Measurements from ENCODE around the gene NDUFB2. TPM values are rescaled to one million over a fixed set of nuclear protein-coding genes. Genes with fewer than 3 reads are reported as not detected.
A peak's percentile ranks its signal among the peaks of the same experiment; 100 is the strongest.
"Not testable (repeated sequence)": the region's sequence is repeated elsewhere in the genome, so short reads cannot be mapped to it uniquely, and the experiment has no call there.

Gene NDUFB2
- total and polyA plus RNA-seq, 4 experiments from 2014 or later, result 94.4 to 639 (median 254) TPM

- POLR2A ChIA-PET (ENCODE audit: partially characterized antibody); H3K4me1 ChIP-seq (ENCODE audit: insufficient read depth, low read length): not testable (repeated sequence)
These were observed 33.6 kb upstream of the NDUFB2 start for GRCh38 chr7:140662938-140663337.

GRCh38 chr7:140667476-140667875 lies 29.0 kb upstream of the NDUFB2 start:
- H3K27ac ChIP-seq (ENCODE audit: low read depth, low read length), result no peak overlapping the region
- intact Hi-C loops (cut with micrococcal nuclease), result no loop called here
- POLR2A ChIA-PET (ENCODE audit: partially characterized antibody), result no interaction called here
- no peaks in the 10 kb centered on the region for H3K36me3 ChIP-seq (ENCODE audit: insufficient read depth, low read length)
- no peaks in the 10 kb centered on the region for H3K27me3 ChIP-seq (ENCODE audit: insufficient read depth, low read length)
- H3K4me3 ChIP-seq (ENCODE audit: low read length in 2 of 2), result no peak overlapping the region
- Mint-ChIP-seq H3K27ac (no peak overlapping the region), H3K4me1 (peaks cover 0 to 6% (median 3%) of the 10 kb centered on the region in 4 donors), H3K9me3 (no peaks in the 10 kb centered on the region), H3K27me3 (no peaks in the 10 kb centered on the region), H3K36me3 (no peaks in the 10 kb centered on the region), H3K4me3 (no peak overlapping the region)
- CTCF ChIA-PET (ENCODE audit: partially characterized antibody), result interaction anchor here (1.2 to 2.9 kb wide), 2 partner anchors 15 to 18 kb away, joined by 3 to 12 read pairs; no protein-coding TSS in a partner anchor
- no peak for DNase-seq
- no peaks in the 10 kb centered on the region for H3K9me3 ChIP-seq (ENCODE audit: control insufficient read depth in 1 of 2, low read length in 2 of 2)
- H3K4me1 ChIP-seq (ENCODE audit: insufficient read depth, low read length), result peaks cover 5% of the 10 kb centered on the region

More at GRCh38 chr7:140662938-140663337, 33.6 kb upstream of the NDUFB2 start:
- CTCF ChIA-PET (ENCODE audit: partially characterized antibody); H3K36me3 Mint-ChIP-seq; intact Hi-C loops (cut with micrococcal nuclease); H3K4me3 Mint-ChIP-seq; H3K9me3 Mint-ChIP-seq; H3K27me3 Mint-ChIP-seq; H3K36me3 ChIP-seq (ENCODE audit: insufficient read depth, low read length); H3K27me3 ChIP-seq (ENCODE audit: insufficient read depth, low read length); H3K4me1 Mint-ChIP-seq; H3K4me3 ChIP-seq (ENCODE audit: low read length in 2 of 2); H3K27ac Mint-ChIP-seq; H3K9me3 ChIP-seq (ENCODE audit: control insufficient read depth in 1 of 2, low read length in 2 of 2); DNase-seq; H3K27ac ChIP-seq (ENCODE audit: low read depth, low read length): not testable (repeated sequence)

- Mint-ChIP-seq H3K36me3 (no peaks in the 10 kb centered on the region), H3K27ac (peak overlapping the region in 1 of 7 donors; percentile 3), H3K4me1 (peaks cover 0 to 8% (median 3%) of the 10 kb centered on the region in 4 donors), H3K9me3 (no peaks in the 10 kb centered on the region), H3K4me3 (no peak overlapping the region), H3K27me3 (no peaks in the 10 kb centered on the region)
- intact Hi-C loops (cut with micrococcal nuclease), result no loop called here
- H3K4me1 ChIP-seq (ENCODE audit: insufficient read depth, low read length), result peaks cover 8% of the 10 kb centered on the region
- H3K27ac ChIP-seq (ENCODE audit: low read depth, low read length), result no peak overlapping the region
- ChIA-PET CTCF (ENCODE audit: partially characterized antibody) (interaction anchor here (2.9 kb wide), 1 partner anchor 16 kb away, joined by 12 read pairs; no protein-coding TSS in a partner anchor), POLR2A (ENCODE audit: partially characterized antibody) (no interaction called here)
- no peaks in the 10 kb centered on the region for H3K27me3 ChIP-seq (ENCODE audit: insufficient read depth, low read length)
- H3K36me3 ChIP-seq (ENCODE audit: insufficient read depth, low read length), result no peaks in the 10 kb centered on the region
- no peaks in the 10 kb centered on the region for H3K9me3 ChIP-seq (ENCODE audit: control insufficient read depth in 1 of 2, low read length in 2 of 2)
- no peak overlapping the region for H3K4me3 ChIP-seq (ENCODE audit: low read length in 2 of 2)
- DNase-seq, result no peak
These were observed 27.9 kb upstream of the NDUFB2 start for GRCh38 chr7:140668641-140669040.

- Mint-ChIP-seq H3K36me3 (no peaks in the 10 kb centered on the region), H3K27me3 (no peaks in the 10 kb centered on the region), H3K4me3 (no peak overlapping the region), H3K4me1 (peaks cover 3 to 15% (median 6%) of the 10 kb centered on the region in 4 donors), H3K9me3 (no peaks in the 10 kb centered on the region), H3K27ac (no peak overlapping the region)
- H3K4me1 ChIP-seq (ENCODE audit: insufficient read depth, low read length), result peaks cover 15% of the 10 kb centered on the region
- H3K9me3 ChIP-seq (ENCODE audit: control insufficient read depth in 1 of 2, low read length in 2 of 2), result no peaks in the 10 kb centered on the region
- DNase-seq, result no peak
- intact Hi-C loops (cut with micrococcal nuclease), result no loop called here
- H3K27ac ChIP-seq (ENCODE audit: low read depth, low read length), result no peak overlapping the region
- H3K4me3 ChIP-seq (ENCODE audit: low read length in 2 of 2), result no peak overlapping the region
- ChIA-PET CTCF (ENCODE audit: partially characterized antibody) (interaction anchor here (0.7 to 2.9 kb wide), 2 partner anchors 13 to 17 kb away, joined by 3 to 12 read pairs; no protein-coding TSS in a partner anchor), POLR2A (ENCODE audit: partially characterized antibody) (interaction anchor here (0.7 kb wide), 2 partner anchors 13 to 192 kb away, joined by 3 to 4 read pairs; no protein-coding TSS in a partner anchor)
- H3K27me3 ChIP-seq (ENCODE audit: insufficient read depth, low read length), result no peaks in the 10 kb centered on the region
- H3K36me3 ChIP-seq (ENCODE audit: insufficient read depth, low read length), result no peaks in the 10 kb centered on the region
These were observed 27.2 kb upstream of the NDUFB2 start for GRCh38 chr7:140669352-140669751.

- intact Hi-C loops (cut with micrococcal nuclease), result loop anchor here (10.0 kb wide), 1 partner anchor 1325 kb away; the partner anchor contains the start of gene FMC1
- H3K9me3 ChIP-seq (ENCODE audit: control insufficient read depth in 1 of 2, low read length in 2 of 2); H3K4me3 ChIP-seq (ENCODE audit: low read length in 2 of 2); H3K27ac ChIP-seq (ENCODE audit: low read depth, low read length); H3K27me3 Mint-ChIP-seq; H3K27me3 ChIP-seq (ENCODE audit: insufficient read depth, low read length); H3K9me3 Mint-ChIP-seq; H3K36me3 ChIP-seq (ENCODE audit: insufficient read depth, low read length); H3K36me3 Mint-ChIP-seq; DNase-seq: not testable (repeated sequence)
- peak overlapping the region in 1 of 7 donors; percentile 18 for H3K27ac Mint-ChIP-seq
- H3K4me1 ChIP-seq (ENCODE audit: insufficient read depth, low read length), result peaks cover 20% of the 10 kb centered on the region
- H3K4me3 Mint-ChIP-seq, result peak overlapping the region in 2 of 8 donors; percentile 17 to 47
- ChIA-PET CTCF (ENCODE audit: partially characterized antibody) (interaction anchor here (2.9 kb wide), 1 partner anchor 17 kb away, joined by 12 read pairs; no protein-coding TSS in a partner anchor), POLR2A (ENCODE audit: partially characterized antibody) (interaction anchor here (0.7 kb wide), 1 partner anchor 192 kb away, joined by 3 read pairs; no protein-coding TSS in a partner anchor)
- peaks cover 6 to 20% (median 11%) of the 10 kb centered on the region in 4 donors for H3K4me1 Mint-ChIP-seq
These were observed 26.6 kb upstream of the NDUFB2 start for GRCh38 chr7:140669862-140670261.

GRCh38 chr7:140670343-140670935 lies 26.1 kb upstream of the NDUFB2 start:
- Histone ChIP-seq H3K36me3 (ENCODE audit: insufficient read depth, low read length) (no peaks in the 10 kb centered on the region), H3K27ac (ENCODE audit: low read depth, low read length) (no peak overlapping the region), H3K27me3 (ENCODE audit: insufficient read depth, low read length) (no peaks in the 10 kb centered on the region), H3K9me3 (ENCODE audit: control insufficient read depth in 1 of 2, low read length in 2 of 2) (no peaks in the 10 kb centered on the region), H3K4me3 (ENCODE audit: low read length in 2 of 2) (no peak overlapping the region), H3K4me1 (ENCODE audit: insufficient read depth, low read length) (peaks cover 25% of the 10 kb centered on the region)
- CTCF ChIA-PET (ENCODE audit: partially characterized antibody), result interaction anchor here (2.9 kb wide), 1 partner anchor 18 kb away, joined by 12 read pairs; no protein-coding TSS in a partner anchor
- Mint-ChIP-seq H3K9me3 (no peaks in the 10 kb centered on the region), H3K4me1 (peaks cover 10 to 26% (median 15%) of the 10 kb centered on the region in 4 donors), H3K27me3 (no peaks in the 10 kb centered on the region), H3K36me3 (peaks cover 0 to 3% of the 10 kb centered on the region in 2 donors), H3K4me3 (peak overlapping the region in 2 of 8 donors; percentile 17 to 54), H3K27ac (no peak overlapping the region)
- no peak for DNase-seq
- intact Hi-C loops (cut with micrococcal nuclease), result loop anchor here (10.0 kb wide), 1 partner anchor 1326 kb away; the partner anchor contains the start of gene FMC1
- POLR2A ChIA-PET (ENCODE audit: partially characterized antibody), result no interaction called here

- POLR2A ChIA-PET (ENCODE audit: partially characterized antibody), result interaction anchor here (1.6 to 3.6 kb wide), 5 partner anchors 11 to 195 kb away, joined by 4 to 57 read pairs (median 11); partner anchors contain the start of gene NDUFB2
- Histone ChIP-seq H3K27me3 (ENCODE audit: insufficient read depth, low read length) (no peaks in the 10 kb centered on the region), H3K4me3 (ENCODE audit: low read length in 2 of 2) (no peak overlapping the region), H3K27ac (ENCODE audit: low read depth, low read length) (no peak overlapping the region), H3K4me1 (ENCODE audit: insufficient read depth, low read length) (peaks cover 28% of the 10 kb centered on the region), H3K36me3 (ENCODE audit: insufficient read depth, low read length) (no peaks in the 10 kb centered on the region), H3K9me3 (ENCODE audit: control insufficient read depth in 1 of 2, low read length in 2 of 2) (no peaks in the 10 kb centered on the region)
- CTCF ChIA-PET (ENCODE audit: partially characterized antibody), result no interaction called here
- H3K36me3 Mint-ChIP-seq, result peaks cover 6 to 11% of the 10 kb centered on the region in 2 donors
- no peak for DNase-seq
- H3K27ac Mint-ChIP-seq, result peak overlapping the region in 6 of 7 donors; percentile 71 to 90 (median 82)
- intact Hi-C loops (cut with micrococcal nuclease), result loop anchor here (2.0 to 10.0 kb wide), 2 partner anchors 343 to 1327 kb away; partner anchors contain the start of genes FMC1 and MRPS33
- H3K4me3 Mint-ChIP-seq, result peak overlapping the region; percentile 73 to 84 (median 78)
- peaks cover 16 to 36% (median 18%) of the 10 kb centered on the region in 4 donors for H3K4me1 Mint-ChIP-seq
- no peaks in the 10 kb centered on the region for H3K27me3 Mint-ChIP-seq
- no peaks in the 10 kb centered on the region for H3K9me3 Mint-ChIP-seq
These were observed 24.5 kb upstream of the NDUFB2 start for GRCh38 chr7:140671966-140672365.
